ENCODE results near the gene NOS2.
A peak's percentile ranks its signal among the peaks of the same experiment; 100 is the strongest.
"Not testable (repeated sequence)": the region's sequence is repeated elsewhere in the genome, so short reads cannot be mapped to it uniquely, and the experiment has no call there.

Gene NOS2

GRCh38 chr17:27764589-27764988 lies 35.7 kb downstream of the NOS2 start:
- H3K27ac ChIP-seq: no peak overlapping the region
- TF ChIP-seq, protein P1, sequence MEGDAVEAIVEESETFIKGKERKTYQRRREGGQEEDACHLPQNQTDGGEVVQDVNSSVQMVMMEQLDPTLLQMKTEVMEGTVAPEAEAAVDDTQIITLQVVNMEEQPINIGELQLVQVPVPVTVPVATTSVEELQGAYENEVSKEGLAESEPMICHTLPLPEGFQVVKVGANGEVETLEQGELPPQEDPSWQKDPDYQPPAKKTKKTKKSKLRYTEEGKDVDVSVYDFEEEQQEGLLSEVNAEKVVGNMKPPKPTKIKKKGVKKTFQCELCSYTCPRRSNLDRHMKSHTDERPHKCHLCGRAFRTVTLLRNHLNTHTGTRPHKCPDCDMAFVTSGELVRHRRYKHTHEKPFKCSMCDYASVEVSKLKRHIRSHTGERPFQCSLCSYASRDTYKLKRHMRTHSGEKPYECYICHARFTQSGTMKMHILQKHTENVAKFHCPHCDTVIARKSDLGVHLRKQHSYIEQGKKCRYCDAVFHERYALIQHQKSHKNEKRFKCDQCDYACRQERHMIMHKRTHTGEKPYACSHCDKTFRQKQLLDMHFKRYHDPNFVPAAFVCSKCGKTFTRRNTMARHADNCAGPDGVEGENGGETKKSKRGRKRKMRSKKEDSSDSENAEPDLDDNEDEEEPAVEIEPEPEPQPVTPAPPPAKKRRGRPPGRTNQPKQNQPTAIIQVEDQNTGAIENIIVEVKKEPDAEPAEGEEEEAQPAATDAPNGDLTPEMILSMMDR (IDR thresholded peaks at IDR 0.05): no peak
- TF ChIP-seq ZFX (IDR thresholded peaks at IDR 0.05; ENCODE audit: borderline replicate concordance): no peak

DNA sequence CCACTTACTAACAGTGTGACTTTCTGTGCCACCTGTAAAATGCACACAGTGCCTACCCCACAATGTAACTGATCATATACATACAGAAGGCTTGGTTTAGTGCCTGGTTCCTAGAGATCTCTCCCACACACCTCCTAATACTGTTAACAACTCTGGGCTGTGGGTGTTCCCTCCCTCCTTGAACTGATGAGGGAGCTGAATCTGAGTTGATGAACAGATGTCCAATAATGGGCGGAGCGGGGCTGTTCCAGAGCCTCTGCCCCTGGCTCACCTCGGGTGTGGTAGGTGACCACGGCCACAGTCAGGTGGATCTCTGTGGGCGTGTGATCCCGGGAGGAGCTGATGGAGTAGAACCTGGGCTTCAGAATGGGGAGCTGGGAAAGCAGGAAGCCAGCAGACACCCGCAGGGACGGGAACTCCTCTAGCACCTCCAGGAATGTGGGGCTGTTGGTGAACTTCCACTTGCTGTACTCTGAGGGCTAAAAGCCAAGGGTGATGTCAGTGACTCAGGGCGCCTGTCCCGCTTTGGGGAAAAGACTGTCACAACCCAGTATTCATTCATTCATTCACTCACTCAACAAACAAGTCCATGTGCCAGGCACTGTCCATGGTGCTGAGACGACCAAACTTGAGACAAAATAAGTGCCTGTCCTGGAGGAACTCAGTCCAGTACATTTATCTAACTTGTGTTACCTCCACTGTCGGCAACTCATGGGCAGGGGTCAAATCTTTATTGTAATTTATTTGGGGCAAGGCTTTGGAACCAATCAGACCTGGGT lies 37.6 kb downstream of the NOS2 start:
- TF ChIP-seq, protein P1 (IDR thresholded peaks at IDR 0.05): no peak
- no peak overlapping the region for H3K27ac ChIP-seq

- not testable (repeated sequence) for H3K27ac ChIP-seq
Measured at GRCh38 chr17:27760931-27761330, 39.4 kb downstream of the NOS2 start.

DNA sequence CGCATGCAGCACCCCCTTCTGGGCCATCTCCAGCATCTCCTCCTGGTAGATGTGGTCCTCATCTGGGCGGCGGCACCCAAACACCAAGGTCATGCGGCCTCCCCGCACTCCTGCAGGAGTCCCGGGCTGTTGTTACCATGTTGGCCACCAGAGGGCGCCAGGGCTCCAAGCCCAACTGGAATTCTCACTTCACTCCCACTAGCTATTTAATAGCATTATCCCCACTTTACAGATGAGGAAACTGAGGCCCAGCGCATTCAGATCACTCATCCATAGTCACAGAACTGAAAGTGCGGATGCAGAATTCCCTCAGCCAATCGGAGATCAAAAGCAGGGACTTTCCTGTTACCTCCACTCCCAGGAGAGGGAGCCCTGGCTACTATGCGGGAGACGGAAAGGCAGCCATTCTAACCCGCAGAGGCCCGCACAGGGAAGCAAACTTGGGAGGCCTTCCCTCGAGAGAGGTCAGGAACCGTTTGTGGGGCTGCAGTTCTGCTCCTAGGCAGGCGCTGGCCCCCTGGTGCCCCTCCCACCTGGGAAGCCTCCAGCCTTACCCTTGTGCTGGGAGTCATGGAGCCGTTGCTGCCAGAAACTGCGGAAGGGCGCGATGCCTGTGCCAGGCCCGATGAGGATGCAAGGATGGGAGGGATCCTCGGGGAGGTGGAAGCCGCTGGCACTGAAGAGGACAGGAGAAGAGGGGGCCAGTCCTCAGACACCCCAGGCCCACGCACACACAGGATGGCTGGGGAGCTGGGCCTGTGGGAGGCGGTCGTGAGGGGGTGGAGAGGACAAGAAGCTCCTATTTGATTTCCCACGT lies 40.1 kb downstream of the NOS2 start:
- no peak for TF ChIP-seq ZFX (IDR thresholded peaks at IDR 0.05; ENCODE audit: borderline replicate concordance)
- TF ChIP-seq, protein P1 (IDR thresholded peaks at IDR 0.05): peak; percentile 93
- no peak overlapping the region for H3K27ac ChIP-seq

GRCh38 chr17:27759528-27759927 lies 40.8 kb downstream of the NOS2 start:
- TF ChIP-seq ZFX (IDR thresholded peaks at IDR 0.05; ENCODE audit: borderline replicate concordance): no peak
- TF ChIP-seq, protein P1 (IDR thresholded peaks at IDR 0.05): no peak
- no peak overlapping the region for H3K27ac ChIP-seq

DNA sequence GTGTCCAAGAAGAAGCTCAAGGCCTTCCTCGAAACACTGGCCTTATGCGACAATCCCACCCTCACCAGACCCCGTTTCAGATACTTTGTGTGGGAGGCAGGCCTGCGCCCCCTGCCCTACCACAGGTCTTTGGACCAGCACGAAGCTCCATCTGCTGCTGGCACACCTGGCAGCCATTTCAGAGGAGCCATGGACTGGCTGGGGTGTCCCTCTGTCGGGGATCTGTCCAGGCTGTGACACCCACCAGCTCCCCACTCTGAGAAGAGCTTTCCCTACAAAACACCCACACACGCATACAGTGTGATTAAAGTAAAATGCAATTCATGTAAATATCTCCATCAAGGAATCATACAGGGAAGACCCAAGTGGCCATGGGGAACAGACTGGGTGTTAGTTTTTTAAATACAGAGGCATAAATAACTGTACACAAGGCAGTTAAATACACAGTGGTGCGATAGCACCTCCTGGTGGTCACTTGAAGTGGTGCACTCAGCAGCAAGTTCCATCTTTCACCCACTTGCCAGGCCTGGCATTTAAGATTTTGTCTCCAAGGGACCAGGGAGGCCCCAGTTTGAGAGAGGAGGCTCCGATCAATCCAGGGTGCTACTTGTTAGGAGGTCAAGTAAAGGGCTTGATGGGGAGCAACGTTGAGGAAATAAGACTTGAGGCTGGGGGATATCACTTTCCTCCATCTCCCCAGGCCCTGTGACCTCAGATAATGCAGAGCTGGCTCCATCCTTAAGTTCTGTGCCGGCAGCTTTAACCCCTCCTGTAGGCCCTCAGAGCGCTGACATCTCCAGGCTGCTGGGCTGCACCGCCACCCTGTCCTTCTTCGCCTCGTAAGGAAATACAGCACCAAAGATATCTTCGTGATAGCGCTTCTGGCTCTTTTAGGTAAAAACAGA lies 43.6 kb downstream of the NOS2 start:
- no peak overlapping the region for H3K27ac ChIP-seq
- TF ChIP-seq ZFX (IDR thresholded peaks at IDR 0.05; ENCODE audit: borderline replicate concordance): no peak
- TF ChIP-seq, protein P1 (IDR thresholded peaks at IDR 0.05): peak; percentile 91

- H3K27ac ChIP-seq: no peak overlapping the region
- TF ChIP-seq, protein P1 (IDR thresholded peaks at IDR 0.05): no peak
- TF ChIP-seq ZFX (IDR thresholded peaks at IDR 0.05; ENCODE audit: borderline replicate concordance): no peak
Measured at GRCh38 chr17:27755706-27756466, 44.4 kb downstream of the NOS2 start.
